ENCODE data around the gene STK17A.
"Not testable (repeated sequence)": the region's sequence is repeated elsewhere in the genome, so short reads cannot be mapped to it uniquely, and the experiment has no call there.

STK17A gene

GRCh38 chr7:43577485-43577951, 5.4 kb upstream of the STK17A start:
- Histone ChIP-seq H3K23ac (ENCODE audit: low read depth, low read length, poor library complexity) (no peak overlapping the region), H2AFZ (ENCODE audit: low read length) (peak overlapping the region; percentile 66), H3K9me3 (replicated peaks in 1 of 2; ENCODE audit: control insufficient read depth in 2 of 2, insufficient read depth in 1 of 2, low read depth in 1 of 2, low read length in 2 of 2) (peaks cover 0 to 6% of the 10 kb centered on the region in 2 donors), H4K91ac (ENCODE audit: low read depth, low read length, poor library complexity) (no peak overlapping the region), H2BK120ac (ENCODE audit: low read depth, low read length) (no peak overlapping the region), H3K4me2 (ENCODE audit: insufficient read depth, low read length, poor library complexity, severe bottlenecking) (no peak overlapping the region), H2BK15ac (ENCODE audit: low read length) (no peak overlapping the region), H3K4ac (ENCODE audit: low read length) (no peak overlapping the region), H3K79me1 (ENCODE audit: low read depth, low read length) (no peaks in the 10 kb centered on the region), H2BK5ac (ENCODE audit: low read length) (no peak overlapping the region), H3K9ac (ENCODE audit: low read depth, low read length, poor library complexity) (no peak overlapping the region), H2BK12ac (ENCODE audit: low read length) (no peak overlapping the region), H3K14ac (ENCODE audit: low read length) (no peak overlapping the region), H4K8ac (ENCODE audit: low read depth, low read length) (no peak overlapping the region), H3K4me1 (ENCODE audit: control insufficient read depth in 2 of 2, insufficient read depth in 1 of 2, low read depth in 1 of 2, low read length in 2 of 2) (peaks cover 2 to 4% of the 10 kb centered on the region in 2 donors), H3K27ac (replicated peaks; ENCODE audit: low read length) (peak overlapping the region; percentile 31), H3K36me3 (replicated peaks in 1 of 2; ENCODE audit: control insufficient read depth in 2 of 2, insufficient read depth in 2 of 2, low read length in 2 of 2) (no peaks in the 10 kb centered on the region), H3K27me3 (ENCODE audit: control insufficient read depth in 3 of 3, insufficient read depth in 3 of 3, low read depth in 1 of 3, low read length in 3 of 3) (no peaks in the 10 kb centered on the region), H3K4me3 (ENCODE audit: low read length in 2 of 2) (no peak overlapping the region), H3K18ac (ENCODE audit: low read length) (no peak overlapping the region), H2AK5ac (ENCODE audit: low read depth, low read length) (no peak overlapping the region)
- WGBS, 2 donors (ENCODE audit: extremely low coverage in 2 of 2, insufficient read length in 2 of 2, insufficient replicate concordance in 1 of 2): no CpG with 5 or more reads among the region's 6 CpGs
- no peak for DNase-seq (ENCODE audit: low spot score)

- Histone ChIP-seq H3K9me3 (replicated peaks in 1 of 2; ENCODE audit: control insufficient read depth in 2 of 2, insufficient read depth in 1 of 2, low read depth in 1 of 2, low read length in 2 of 2) (peaks cover 0 to 6% of the 10 kb centered on the region in 2 donors), H3K27me3 (ENCODE audit: control insufficient read depth in 3 of 3, insufficient read depth in 3 of 3, low read depth in 1 of 3, low read length in 3 of 3) (peaks cover 0 to 2% (median 0%) of the 10 kb centered on the region in 3 experiments), H4K8ac (ENCODE audit: low read depth, low read length) (no peak overlapping the region), H3K4me1 (ENCODE audit: control insufficient read depth in 2 of 2, insufficient read depth in 1 of 2, low read depth in 1 of 2, low read length in 2 of 2) (peaks cover 6% of the 10 kb centered on the region in 2 donors), H2BK15ac (ENCODE audit: low read length) (peak overlapping the region; percentile 81), H3K4me2 (ENCODE audit: insufficient read depth, low read length, poor library complexity, severe bottlenecking) (peak overlapping the region; percentile 83), H3K18ac (ENCODE audit: low read length) (peak overlapping the region; percentile 95), H3K4me3 (ENCODE audit: low read length in 2 of 2) (peak overlapping the region; percentile 82 to 99), H3K9ac (ENCODE audit: low read depth, low read length, poor library complexity) (peak overlapping the region; percentile 97), H3K79me1 (ENCODE audit: low read depth, low read length) (peaks cover 5% of the 10 kb centered on the region), H3K23ac (ENCODE audit: low read depth, low read length, poor library complexity) (peak overlapping the region; percentile 96), H2BK5ac (ENCODE audit: low read length) (peak overlapping the region; percentile 75), H3K4ac (ENCODE audit: low read length) (no peak overlapping the region), H2AFZ (ENCODE audit: low read length) (peak overlapping the region; percentile 95), H3K36me3 (replicated peaks in 1 of 2; ENCODE audit: control insufficient read depth in 2 of 2, insufficient read depth in 2 of 2, low read length in 2 of 2) (no peaks in the 10 kb centered on the region), H3K27ac (replicated peaks; ENCODE audit: low read length) (no peak overlapping the region), H3K14ac (ENCODE audit: low read length) (no peak overlapping the region), H2BK12ac (ENCODE audit: low read length) (no peak overlapping the region), H2AK5ac (ENCODE audit: low read depth, low read length) (peak overlapping the region; percentile 46), H4K91ac (ENCODE audit: low read depth, low read length, poor library complexity) (no peak overlapping the region), H2BK120ac (ENCODE audit: low read depth, low read length) (no peak overlapping the region)
- peak; percentile 50 for DNase-seq (ENCODE audit: low spot score)
- WGBS, 2 donors (ENCODE audit: extremely low coverage in 2 of 2, insufficient read length in 2 of 2, insufficient replicate concordance in 1 of 2): no CpG with 5 or more reads among the region's 66 CpGs
Observed at GRCh38 chr7:43583424-43584194, 701 bp downstream of the STK17A start.

- no peak overlapping the region for H3K27ac ChIP-seq (replicated peaks; ENCODE audit: low read length)
- no peak overlapping the region for H3K23ac ChIP-seq (ENCODE audit: low read depth, low read length, poor library complexity)
Observed at GRCh38 chr7:43584195-43584586, 1.3 kb downstream of the STK17A start.

GRCh38 chr7:43584733-43585132, 1.8 kb downstream of the STK17A start:
- not testable (repeated sequence) for H3K27me3 ChIP-seq (ENCODE audit: control insufficient read depth in 3 of 3, insufficient read depth in 3 of 3, low read depth in 1 of 3, low read length in 3 of 3); H3K4ac ChIP-seq (ENCODE audit: low read length); H3K9ac ChIP-seq (ENCODE audit: low read depth, low read length, poor library complexity); H3K9me3 ChIP-seq (replicated peaks in 1 of 2; ENCODE audit: control insufficient read depth in 2 of 2, insufficient read depth in 1 of 2, low read depth in 1 of 2, low read length in 2 of 2); H3K36me3 ChIP-seq (replicated peaks in 1 of 2; ENCODE audit: control insufficient read depth in 2 of 2, insufficient read depth in 2 of 2, low read length in 2 of 2); H2AK5ac ChIP-seq (ENCODE audit: low read depth, low read length); H3K4me1 ChIP-seq (ENCODE audit: control insufficient read depth in 2 of 2, insufficient read depth in 1 of 2, low read depth in 1 of 2, low read length in 2 of 2); H3K18ac ChIP-seq (ENCODE audit: low read length); H2BK5ac ChIP-seq (ENCODE audit: low read length); H2BK120ac ChIP-seq (ENCODE audit: low read depth, low read length); H3K23ac ChIP-seq (ENCODE audit: low read depth, low read length, poor library complexity); H4K91ac ChIP-seq (ENCODE audit: low read depth, low read length, poor library complexity); H2BK15ac ChIP-seq (ENCODE audit: low read length); H4K8ac ChIP-seq (ENCODE audit: low read depth, low read length); H3K27ac ChIP-seq (replicated peaks; ENCODE audit: low read length); H2BK12ac ChIP-seq (ENCODE audit: low read length); DNase-seq (ENCODE audit: low spot score); H3K14ac ChIP-seq (ENCODE audit: low read length); H3K79me1 ChIP-seq (ENCODE audit: low read depth, low read length); H2AFZ ChIP-seq (ENCODE audit: low read length)
- Histone ChIP-seq H3K4me2 (ENCODE audit: insufficient read depth, low read length, poor library complexity, severe bottlenecking) (peak overlapping the region; percentile 32), H3K4me3 (ENCODE audit: low read length in 2 of 2) (peak overlapping the region in 1 of 2 donors; percentile 82)
- WGBS, 2 donors (ENCODE audit: extremely low coverage in 2 of 2, insufficient read length in 2 of 2, insufficient replicate concordance in 1 of 2): no CpG with 5 or more reads among the region's 11 CpGs

More at GRCh38 chr7:43584195-43584586, 1.3 kb downstream of the STK17A start:
- Histone ChIP-seq H3K18ac (ENCODE audit: low read length) (no peak overlapping the region), H2BK15ac (ENCODE audit: low read length) (no peak overlapping the region), H4K8ac (ENCODE audit: low read depth, low read length) (no peak overlapping the region), H4K91ac (ENCODE audit: low read depth, low read length, poor library complexity) (no peak overlapping the region), H2BK120ac (ENCODE audit: low read depth, low read length) (no peak overlapping the region), H3K4me2 (ENCODE audit: insufficient read depth, low read length, poor library complexity, severe bottlenecking) (peak overlapping the region; percentile 83), H3K9me3 (replicated peaks in 1 of 2; ENCODE audit: control insufficient read depth in 2 of 2, insufficient read depth in 1 of 2, low read depth in 1 of 2, low read length in 2 of 2) (peaks cover 0 to 3% of the 10 kb centered on the region in 2 donors), H3K36me3 (replicated peaks in 1 of 2; ENCODE audit: control insufficient read depth in 2 of 2, insufficient read depth in 2 of 2, low read length in 2 of 2) (no peaks in the 10 kb centered on the region), H3K4me1 (ENCODE audit: control insufficient read depth in 2 of 2, insufficient read depth in 1 of 2, low read depth in 1 of 2, low read length in 2 of 2) (peaks cover 6% of the 10 kb centered on the region in 2 donors), H3K79me1 (ENCODE audit: low read depth, low read length) (peaks cover 5% of the 10 kb centered on the region), H2BK5ac (ENCODE audit: low read length) (no peak overlapping the region), H3K14ac (ENCODE audit: low read length) (no peak overlapping the region), H2AFZ (ENCODE audit: low read length) (peak overlapping the region; percentile 95), H3K9ac (ENCODE audit: low read depth, low read length, poor library complexity) (no peak overlapping the region), H3K27me3 (ENCODE audit: control insufficient read depth in 3 of 3, insufficient read depth in 3 of 3, low read depth in 1 of 3, low read length in 3 of 3) (peaks cover 0 to 2% (median 0%) of the 10 kb centered on the region in 3 experiments), H2AK5ac (ENCODE audit: low read depth, low read length) (no peak overlapping the region), H3K4ac (ENCODE audit: low read length) (no peak overlapping the region), H2BK12ac (ENCODE audit: low read length) (no peak overlapping the region), H3K4me3 (ENCODE audit: low read length in 2 of 2) (peak overlapping the region; percentile 82 to 99)
- no CpG with 5 or more reads among the region's 8 CpGs for WGBS, 2 donors (ENCODE audit: extremely low coverage in 2 of 2, insufficient read length in 2 of 2, insufficient replicate concordance in 1 of 2)
- no peak for DNase-seq (ENCODE audit: low spot score)
